ENCODE results near the gene ITPR3.

GRCh38 chr6:33620158-33620855 lies 815 bp upstream of the ITPR3 start:
- TF ChIP-seq EZH2 (IDR thresholded peaks at IDR 0.05; ENCODE audit: insufficient read depth, poor library complexity, severe bottlenecking) (no peak), EZH2phosphoT487 (IDR thresholded peaks at IDR 0.05; ENCODE audit: insufficient read depth, low read depth) (no peak)

Measured in GM23248 (cell line).